Keratinocyte (primary cell): ENCODE measurements around the gene ARHGAP35. TPM values are rescaled to one million over a fixed set of nuclear protein-coding genes. Genes with fewer than 3 reads are reported as not detected.

Source experiments
- DNase-seq: peaks from one replicate; pipeline ENCODE4 v3.0.0-alpha.2; 2011; ENCODE audit warnings: low read depth, missing footprints, low spot score
- FAIRE-seq: peaks from 2 replicates; lab custom pipeline; 2011; peaks lifted over from hg19 to GRCh38; lab: Jason Lieb, UNC
- H2AFZ ChIP-seq: 2 replicates; pipeline ENCODE4 v1.6.0; 2012; ENCODE audit warnings: low read length, control low read depth, inconsistent platforms; ENCODE audit not compliant: control insufficient read depth
- H3K27ac ChIP-seq: 2 replicates; pipeline ENCODE4 v1.5.1; 2011; ENCODE audit warnings: low read length; ENCODE audit not compliant: control insufficient read depth, insufficient read depth
- H3K27me3 ChIP-seq: 3 replicates; pipeline ENCODE4 v1.6.0; 2011; ENCODE audit warnings: low read length; ENCODE audit not compliant: control insufficient read depth, insufficient read depth; ENCODE audit errors: extremely low read depth
- H3K36me3 ChIP-seq, 2 experiments: 2 replicates in 1 of 2; 3 replicates in 1 of 2; pipeline ENCODE4 v1.5.1; 2011; ENCODE audit warnings: low read length in 2 of 2, mild to moderate bottlenecking in 1 of 2; ENCODE audit not compliant: control insufficient read depth in 2 of 2, insufficient read depth in 2 of 2; ENCODE audit errors: extremely low read depth in 1 of 2
- H3K4me1 ChIP-seq: 3 replicates; pipeline ENCODE4 v1.5.1; 2011; ENCODE audit warnings: low read length; ENCODE audit not compliant: control insufficient read depth, insufficient read depth; ENCODE audit errors: extremely low read depth
- H3K4me2 ChIP-seq: 3 replicates; pipeline ENCODE4 v1.6.0; 2011; ENCODE audit warnings: low read depth, low read length; ENCODE audit not compliant: control insufficient read depth, insufficient read depth; ENCODE audit errors: extremely low read depth
- H3K4me3 ChIP-seq, 3 experiments: fragments of 200-600 bp in 1 of 3; sonication (generic) in 1 of 3; 2 replicates in 2 of 3; 3 replicates in 1 of 3; pipeline ENCODE4 v1.5.1; 2011 to 2016; ENCODE audit warnings: low read length in 3 of 3, mild to moderate bottlenecking in 3 of 3, control low read depth in 2 of 3, inconsistent platforms in 1 of 3, low read depth in 1 of 3, mixed read lengths in 1 of 3, mixed run types in 1 of 3, moderate library complexity in 1 of 3; ENCODE audit not compliant: control insufficient read depth in 2 of 3, insufficient read depth in 2 of 3; ENCODE audit errors: extremely low read depth in 1 of 3
- H3K79me2 ChIP-seq: 2 replicates; pipeline ENCODE4 v1.6.0; 2012; ENCODE audit warnings: low read length; ENCODE audit not compliant: control insufficient read depth, insufficient read depth
- H3K9ac ChIP-seq: 3 replicates; pipeline ENCODE4 v1.6.0; 2011; ENCODE audit warnings: low read length; ENCODE audit not compliant: control insufficient read depth, insufficient read depth; ENCODE audit errors: extremely low read depth
- H3K9me1 ChIP-seq: 3 replicates; pipeline ENCODE4 v1.6.0; 2011; ENCODE audit warnings: low read length; ENCODE audit not compliant: control insufficient read depth, insufficient read depth; ENCODE audit errors: extremely low read depth
- H3K9me3 ChIP-seq: 2 replicates; pipeline ENCODE4 v1.5.1; 2012; ENCODE audit warnings: low read depth, low read length; ENCODE audit not compliant: control insufficient read depth
- H4K20me1 ChIP-seq: 3 replicates; pipeline ENCODE4 v1.6.0; 2011; ENCODE audit warnings: low read length; ENCODE audit not compliant: control insufficient read depth, insufficient read depth; ENCODE audit errors: extremely low read depth
- EZH2 ChIP-seq: IDR thresholded peaks from one replicate; pipeline ENCODE4 v1.6.1; 2012; ENCODE audit warnings: inconsistent platforms, mild to moderate bottlenecking, low read length, moderate library complexity
- dilution Hi-C: fragments of 300-500 bp; cut with MboI; formaldehyde crosslinking; loops from one replicate; pipeline ENCODE4 v1.7.0; 2020; ENCODE audit warnings: low sequenced_read_pairs; ENCODE audit not compliant: extremely low pct_ligation_motif_present
- polyA plus RNA-seq, 5 experiments: library from polyadenylated mRNA; depleted of rRNA in 3 of 5; stranded (reverse) in 3 of 5; stranded (forward) in 1 of 5; unstranded in 1 of 5; fragments of >200 nt; gene quantifications; 1 replicate in 1 of 5; 2 replicates in 3 of 5; 3 replicates in 1 of 5; pipeline versions ENCODE4 v1.2.1 to v1.2.3, GENCODE V29; 2011 to 2012; ENCODE audit warnings: missing spikeins in 2 of 5, low read depth in 1 of 5, low replicate concordance in 1 of 5
- TF ChIP-seq, protein P1 (sequence below), 3 experiments: IDR thresholded peaks in 1 of 3; conservative IDR thresholded peaks in 1 of 3; optimal IDR thresholded peaks in 1 of 3; 2 replicates in 2 of 3; 3 replicates in 1 of 3; pipeline versions ENCODE3 to v1.5.1; 2011; ENCODE audit warnings: low read length in 3 of 3, mild to moderate bottlenecking in 3 of 3, moderate library complexity in 2 of 3, control low read depth in 1 of 3, inconsistent platforms in 1 of 3; ENCODE audit not compliant: insufficient read depth in 2 of 3; ENCODE audit errors: extremely low read depth in 1 of 3

Gene ARHGAP35
- polyA plus RNA-seq, 1 donor (not counting 4 experiments of a cell fraction or from before 2014, with no cell fraction given) = 19.5 TPM

DNA sequence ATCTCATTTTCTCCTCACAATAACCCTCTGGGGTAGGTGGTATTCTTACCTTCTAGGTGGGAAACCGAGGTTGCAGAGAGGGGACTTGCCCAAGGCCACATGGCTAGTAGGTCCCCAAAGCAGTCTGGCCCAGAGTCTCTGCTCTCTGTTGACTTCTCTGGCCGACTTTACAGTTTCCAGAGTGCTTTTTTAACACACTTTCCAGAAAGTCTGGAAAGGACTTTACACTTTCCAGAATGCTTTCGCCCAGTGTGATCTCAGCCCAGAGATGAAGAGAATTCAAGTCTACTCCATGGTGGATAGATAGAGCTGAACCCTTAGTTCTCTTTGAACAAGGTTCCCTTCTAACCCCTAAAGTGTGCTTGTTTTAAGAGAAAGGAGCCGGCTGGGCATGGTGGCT, 12.2 kb downstream of the ARHGAP35 start:
- dilution Hi-C loops = no loop called here
- Histone ChIP-seq H3K4me3 (no peak overlapping the region), H3K79me2 (peaks cover 57% of the 10 kb centered on the region), H4K20me1 (no peaks in the 10 kb centered on the region), H3K9ac (no peak overlapping the region), H3K36me3 (no peaks in the 10 kb centered on the region), H3K4me2 (no peak overlapping the region), H3K27ac (no peak overlapping the region), H2AFZ (no peak overlapping the region), H3K9me3 (no peaks in the 10 kb centered on the region), H3K4me1 (peaks cover 39% of the 10 kb centered on the region), H3K27me3 (no peaks in the 10 kb centered on the region), H3K9me1 (peaks cover 2% of the 10 kb centered on the region)
- FAIRE-seq (no peak), DNase-seq (no peak)
- TF ChIP-seq EZH2 = no peak
- TF ChIP-seq, protein P1, sequence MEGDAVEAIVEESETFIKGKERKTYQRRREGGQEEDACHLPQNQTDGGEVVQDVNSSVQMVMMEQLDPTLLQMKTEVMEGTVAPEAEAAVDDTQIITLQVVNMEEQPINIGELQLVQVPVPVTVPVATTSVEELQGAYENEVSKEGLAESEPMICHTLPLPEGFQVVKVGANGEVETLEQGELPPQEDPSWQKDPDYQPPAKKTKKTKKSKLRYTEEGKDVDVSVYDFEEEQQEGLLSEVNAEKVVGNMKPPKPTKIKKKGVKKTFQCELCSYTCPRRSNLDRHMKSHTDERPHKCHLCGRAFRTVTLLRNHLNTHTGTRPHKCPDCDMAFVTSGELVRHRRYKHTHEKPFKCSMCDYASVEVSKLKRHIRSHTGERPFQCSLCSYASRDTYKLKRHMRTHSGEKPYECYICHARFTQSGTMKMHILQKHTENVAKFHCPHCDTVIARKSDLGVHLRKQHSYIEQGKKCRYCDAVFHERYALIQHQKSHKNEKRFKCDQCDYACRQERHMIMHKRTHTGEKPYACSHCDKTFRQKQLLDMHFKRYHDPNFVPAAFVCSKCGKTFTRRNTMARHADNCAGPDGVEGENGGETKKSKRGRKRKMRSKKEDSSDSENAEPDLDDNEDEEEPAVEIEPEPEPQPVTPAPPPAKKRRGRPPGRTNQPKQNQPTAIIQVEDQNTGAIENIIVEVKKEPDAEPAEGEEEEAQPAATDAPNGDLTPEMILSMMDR (optimal IDR thresholded peaks at IDR 0.05 in 1 of 3, IDR thresholded peaks at IDR 0.05 in 1 of 3, conservative IDR thresholded peaks at IDR 0.05 in 1 of 3; ENCODE audit: extremely low read depth in 1 of 3, insufficient read depth in 2 of 3, low read length in 3 of 3) = no peak

DNA sequence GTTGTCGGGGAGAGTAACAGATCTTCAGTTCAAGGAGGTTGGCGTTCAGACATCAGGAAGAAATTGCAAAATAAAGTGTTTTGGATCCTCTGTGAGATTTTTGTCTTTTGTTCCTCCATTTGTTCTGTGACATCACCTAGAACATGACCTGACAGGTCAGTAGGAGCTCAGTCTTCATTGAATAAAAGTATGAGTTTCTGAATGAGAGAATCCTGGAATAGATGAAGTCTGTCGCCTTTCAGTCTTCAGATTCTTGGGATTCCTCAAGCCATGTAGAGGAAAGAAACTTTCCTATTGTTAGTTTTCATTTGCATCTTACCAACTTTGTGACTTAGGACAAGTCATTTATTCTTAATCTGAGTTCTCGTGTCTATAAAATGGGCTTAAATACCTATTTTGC, 14.4 kb downstream of the ARHGAP35 start:
- Histone ChIP-seq H3K4me2 (peak overlapping the region; percentile 65), H3K27ac (peak overlapping the region; percentile 41), H3K27me3 (no peaks in the 10 kb centered on the region), H3K4me1 (peaks cover 39% of the 10 kb centered on the region), H3K9me3 (no peaks in the 10 kb centered on the region), H3K79me2 (peaks cover 50% of the 10 kb centered on the region), H4K20me1 (no peaks in the 10 kb centered on the region), H2AFZ (no peak overlapping the region), H3K4me3 (peak overlapping the region in 1 of 3 experiments; percentile 12), H3K36me3 (no peaks in the 10 kb centered on the region), H3K9ac (no peak overlapping the region), H3K9me1 (no peaks in the 10 kb centered on the region)
- dilution Hi-C loops = no loop called here
- TF ChIP-seq, protein P1 (optimal IDR thresholded peaks at IDR 0.05 in 1 of 3, IDR thresholded peaks at IDR 0.05 in 1 of 3, conservative IDR thresholded peaks at IDR 0.05 in 1 of 3; ENCODE audit: extremely low read depth in 1 of 3, insufficient read depth in 2 of 3, low read length in 3 of 3) = no peak
- no peak for TF ChIP-seq EZH2
- FAIRE-seq = peak; percentile 71
- no peak for DNase-seq
